ENCODE results near the gene TBXAS1.

TBXAS1 gene

DNA sequence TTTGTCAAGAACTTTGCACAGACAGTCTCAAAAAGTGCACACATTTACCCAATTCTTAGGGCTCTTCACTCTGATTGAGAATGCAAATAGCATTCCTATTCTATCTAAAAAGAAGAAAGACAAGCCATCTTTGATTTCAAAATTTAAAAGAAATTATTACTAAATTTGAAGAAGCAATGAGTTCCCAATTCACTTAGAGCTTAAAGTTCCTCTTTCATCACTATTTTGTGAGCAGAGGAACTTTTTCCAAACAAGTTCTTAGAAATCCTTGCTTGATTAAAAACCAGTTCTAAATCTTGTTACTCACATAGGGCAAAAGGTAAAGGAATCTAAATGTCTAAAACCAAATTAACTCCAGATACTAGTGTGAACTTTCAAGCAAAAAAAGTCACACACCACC, 56.4 kb downstream of the TBXAS1 start:
- Histone ChIP-seq H3K79me2 (ENCODE audit: control insufficient read depth, low read length) (no peaks in the 10 kb centered on the region), H4K20me1 (ENCODE audit: control insufficient read depth, insufficient read depth, low read depth, low read length) (no peaks in the 10 kb centered on the region), H3K27me3 (ENCODE audit: control insufficient read depth, low read length) (no peaks in the 10 kb centered on the region; the same call in 1 of the 2 replicates), H3K4me3 (ENCODE audit: low read length) (no peak overlapping the region), H3K4me2 (ENCODE audit: low read length) (no peak overlapping the region), H3F3A (ENCODE audit: control insufficient read depth, insufficient read depth) (no peaks in the 10 kb centered on the region), H3K4me1 (ENCODE audit: control insufficient read depth, low read length) (no peaks in the 10 kb centered on the region), H3K9me2 (replicated peaks; ENCODE audit: control insufficient read depth, low read length) (no peaks in the 10 kb centered on the region), H3K27ac (ENCODE audit: low read depth, low read length) (no peak overlapping the region), H3K9me3 (ENCODE audit: control insufficient read depth, insufficient read depth, low read length) (no peaks in the 10 kb centered on the region), H3K36me3 (ENCODE audit: control insufficient read depth, low read length) (no peaks in the 10 kb centered on the region)
- TF ChIP-seq, protein P1, sequence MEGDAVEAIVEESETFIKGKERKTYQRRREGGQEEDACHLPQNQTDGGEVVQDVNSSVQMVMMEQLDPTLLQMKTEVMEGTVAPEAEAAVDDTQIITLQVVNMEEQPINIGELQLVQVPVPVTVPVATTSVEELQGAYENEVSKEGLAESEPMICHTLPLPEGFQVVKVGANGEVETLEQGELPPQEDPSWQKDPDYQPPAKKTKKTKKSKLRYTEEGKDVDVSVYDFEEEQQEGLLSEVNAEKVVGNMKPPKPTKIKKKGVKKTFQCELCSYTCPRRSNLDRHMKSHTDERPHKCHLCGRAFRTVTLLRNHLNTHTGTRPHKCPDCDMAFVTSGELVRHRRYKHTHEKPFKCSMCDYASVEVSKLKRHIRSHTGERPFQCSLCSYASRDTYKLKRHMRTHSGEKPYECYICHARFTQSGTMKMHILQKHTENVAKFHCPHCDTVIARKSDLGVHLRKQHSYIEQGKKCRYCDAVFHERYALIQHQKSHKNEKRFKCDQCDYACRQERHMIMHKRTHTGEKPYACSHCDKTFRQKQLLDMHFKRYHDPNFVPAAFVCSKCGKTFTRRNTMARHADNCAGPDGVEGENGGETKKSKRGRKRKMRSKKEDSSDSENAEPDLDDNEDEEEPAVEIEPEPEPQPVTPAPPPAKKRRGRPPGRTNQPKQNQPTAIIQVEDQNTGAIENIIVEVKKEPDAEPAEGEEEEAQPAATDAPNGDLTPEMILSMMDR (IDR thresholded peaks at IDR 0.05; ENCODE audit: low read depth, low read length, poor library complexity, severe bottlenecking), result no peak
- no peak for TF ChIP-seq EZH2phosphoT487 (IDR thresholded peaks at IDR 0.05; ENCODE audit: borderline replicate concordance, low read length)

DNA sequence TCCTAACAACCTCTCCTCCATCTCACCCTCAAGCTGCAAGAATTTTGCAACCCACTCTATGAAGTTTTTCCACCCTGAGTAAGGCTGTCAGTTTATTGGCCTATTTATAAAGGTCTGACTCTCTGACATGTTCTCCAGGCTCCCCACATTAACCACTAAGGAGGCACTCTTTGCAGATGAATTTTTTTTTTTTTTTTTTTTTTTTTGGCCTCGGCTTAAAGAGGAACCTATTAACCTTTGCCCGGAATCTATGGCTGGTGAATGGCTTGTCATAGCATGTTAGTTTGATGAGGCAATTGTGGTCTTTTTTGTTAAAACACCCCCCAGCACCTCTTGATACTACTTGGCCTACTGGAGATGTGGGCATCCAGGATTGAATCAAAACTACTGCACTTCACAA, 57.1 kb downstream of the TBXAS1 start:
- TF ChIP-seq, protein P1 (IDR thresholded peaks at IDR 0.05; ENCODE audit: low read depth, low read length, poor library complexity, severe bottlenecking), result no peak
- TF ChIP-seq EZH2phosphoT487 (IDR thresholded peaks at IDR 0.05; ENCODE audit: borderline replicate concordance, low read length), result no peak
- no peaks in the 10 kb centered on the region for H3K79me2 ChIP-seq (ENCODE audit: control insufficient read depth, low read length)

DNA sequence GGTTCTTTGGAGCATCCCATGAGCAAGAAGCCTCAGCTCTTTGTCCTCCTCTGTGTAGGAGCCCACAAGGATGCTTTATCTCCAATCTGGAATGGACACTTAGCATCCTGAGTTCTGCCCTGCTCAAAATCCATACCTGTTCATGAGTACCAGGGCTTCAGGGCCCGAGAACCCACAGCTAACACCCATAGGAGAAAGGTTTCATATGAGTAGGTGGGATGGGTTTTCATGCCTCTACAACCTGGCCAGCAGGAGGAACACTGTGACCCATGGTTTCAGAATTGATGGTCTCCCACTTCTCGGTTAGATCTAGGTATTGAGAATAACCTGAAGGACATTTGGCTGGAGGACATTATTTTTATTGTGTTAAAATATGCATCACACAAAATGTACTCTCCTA, 57.8 kb downstream of the TBXAS1 start:
- no peaks in the 10 kb centered on the region for H3K79me2 ChIP-seq (ENCODE audit: control insufficient read depth, low read length)
- no peaks in the 10 kb centered on the region for H3K9me2 ChIP-seq (replicated peaks; ENCODE audit: control insufficient read depth, low read length)
- H3K4me2 ChIP-seq (ENCODE audit: low read length), result no peak overlapping the region
- no peaks in the 10 kb centered on the region; the same call in 1 of the 2 replicates for H3K27me3 ChIP-seq (ENCODE audit: control insufficient read depth, low read length)
- H3K9me3 ChIP-seq (ENCODE audit: control insufficient read depth, insufficient read depth, low read length), result no peaks in the 10 kb centered on the region
- no peaks in the 10 kb centered on the region for H3F3A ChIP-seq (ENCODE audit: control insufficient read depth, insufficient read depth)
- no peaks in the 10 kb centered on the region for H3K4me1 ChIP-seq (ENCODE audit: control insufficient read depth, low read length)
- no peak overlapping the region for H3K4me3 ChIP-seq (ENCODE audit: low read length)
- no peak overlapping the region for H3K27ac ChIP-seq (ENCODE audit: low read depth, low read length)
- no peaks in the 10 kb centered on the region for H4K20me1 ChIP-seq (ENCODE audit: control insufficient read depth, insufficient read depth, low read depth, low read length)
- no peak for TF ChIP-seq EZH2phosphoT487 (IDR thresholded peaks at IDR 0.05; ENCODE audit: borderline replicate concordance, low read length)
- TF ChIP-seq, protein P1 (IDR thresholded peaks at IDR 0.05; ENCODE audit: low read depth, low read length, poor library complexity, severe bottlenecking), result no peak
- H3K36me3 ChIP-seq (ENCODE audit: control insufficient read depth, low read length), result no peaks in the 10 kb centered on the region

More for the DNA sequence above, 57.1 kb downstream of the TBXAS1 start:
- H3K27me3 ChIP-seq (ENCODE audit: control insufficient read depth, low read length), result no peaks in the 10 kb centered on the region; the same call in 1 of the 2 replicates
- H3K4me2 ChIP-seq (ENCODE audit: low read length), result no peak overlapping the region
- H3F3A ChIP-seq (ENCODE audit: control insufficient read depth, insufficient read depth), result no peaks in the 10 kb centered on the region
- no peaks in the 10 kb centered on the region for H4K20me1 ChIP-seq (ENCODE audit: control insufficient read depth, insufficient read depth, low read depth, low read length)
- no peaks in the 10 kb centered on the region for H3K4me1 ChIP-seq (ENCODE audit: control insufficient read depth, low read length)
- H3K9me2 ChIP-seq (replicated peaks; ENCODE audit: control insufficient read depth, low read length), result no peaks in the 10 kb centered on the region
- H3K27ac ChIP-seq (ENCODE audit: low read depth, low read length), result no peak overlapping the region
- H3K36me3 ChIP-seq (ENCODE audit: control insufficient read depth, low read length), result no peaks in the 10 kb centered on the region
- no peaks in the 10 kb centered on the region for H3K9me3 ChIP-seq (ENCODE audit: control insufficient read depth, insufficient read depth, low read length)
- H3K4me3 ChIP-seq (ENCODE audit: low read length), result no peak overlapping the region

Measured in DOHH2 (cell line).